ENCODE data around the gene TOP2A.
A peak's percentile ranks its signal among the peaks of the same experiment; 100 is the strongest.
"Not testable (repeated sequence)": the region's sequence is repeated elsewhere in the genome, so short reads cannot be mapped to it uniquely, and the experiment has no call there.

Gene TOP2A

DNA sequence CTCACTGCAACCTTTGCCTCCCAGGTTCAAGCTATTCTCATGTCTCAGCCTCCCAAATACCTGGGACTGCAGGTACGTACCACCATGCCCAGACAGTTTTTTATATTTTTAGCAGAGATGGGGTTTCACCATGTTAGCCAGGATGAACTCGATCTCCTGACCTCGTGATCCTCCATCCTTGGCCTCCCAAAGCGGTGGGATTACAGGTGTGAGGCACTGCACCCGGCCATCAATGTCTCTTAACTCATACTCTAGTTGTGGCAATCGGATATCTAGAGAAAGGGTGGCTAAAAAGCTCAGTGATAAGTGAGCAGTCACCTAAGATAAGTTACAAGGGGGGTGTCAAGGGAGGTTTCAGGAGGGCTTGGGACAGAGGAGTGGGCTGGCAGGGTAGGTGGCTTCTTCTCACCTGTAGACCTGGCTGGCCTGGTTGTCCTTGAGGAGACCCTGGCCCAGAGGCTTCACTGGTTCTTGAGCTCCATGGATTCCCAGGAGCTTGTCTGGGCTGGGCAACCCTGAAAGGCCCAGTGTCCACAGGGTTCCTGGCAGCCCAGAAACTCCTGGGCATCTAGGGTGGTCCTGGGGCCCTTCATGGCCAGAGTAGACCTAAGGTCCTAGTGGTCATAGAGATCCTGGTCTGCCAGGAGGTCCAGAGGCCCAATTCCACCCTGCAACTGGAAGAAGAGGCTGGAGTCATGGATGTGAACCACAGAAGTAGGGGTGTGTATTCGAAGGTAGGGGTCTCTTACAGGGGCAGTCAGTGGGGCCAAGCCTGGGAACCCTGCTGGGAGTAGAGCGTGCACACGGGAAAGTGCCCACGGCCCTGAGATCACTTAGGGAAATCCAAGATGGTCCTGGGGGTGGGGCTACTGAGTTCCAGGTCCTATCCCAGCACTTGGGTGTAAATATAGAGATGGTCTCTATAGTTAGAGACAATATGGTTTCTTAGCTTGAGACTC is 12.9 kb upstream of the TOP2A start:
- no peak for DNase-seq

DNA sequence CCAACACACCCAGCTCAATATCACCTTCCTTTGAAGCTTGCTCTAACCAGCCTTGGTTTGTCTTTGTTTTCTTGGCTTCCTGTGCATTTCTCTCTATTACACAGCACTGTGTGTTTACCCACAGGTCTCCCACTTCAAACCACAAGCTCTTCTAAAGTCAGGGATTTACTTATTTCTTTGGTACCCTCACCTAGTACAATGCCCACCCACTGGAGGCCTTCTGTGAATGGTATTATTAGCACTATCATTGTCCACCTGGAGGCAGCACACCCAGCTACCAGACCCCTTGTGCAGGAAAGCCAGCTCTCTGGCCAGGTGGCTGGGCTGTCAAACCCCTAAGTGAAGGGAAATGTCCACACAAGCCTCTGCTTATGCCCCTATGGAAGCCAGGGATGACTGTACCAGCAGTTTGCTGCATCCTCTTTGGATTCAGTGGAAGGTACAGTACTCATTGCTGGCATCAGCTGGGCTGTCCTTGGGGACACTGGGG is 9.4 kb upstream of the TOP2A start:
- no peak for DNase-seq

DNA sequence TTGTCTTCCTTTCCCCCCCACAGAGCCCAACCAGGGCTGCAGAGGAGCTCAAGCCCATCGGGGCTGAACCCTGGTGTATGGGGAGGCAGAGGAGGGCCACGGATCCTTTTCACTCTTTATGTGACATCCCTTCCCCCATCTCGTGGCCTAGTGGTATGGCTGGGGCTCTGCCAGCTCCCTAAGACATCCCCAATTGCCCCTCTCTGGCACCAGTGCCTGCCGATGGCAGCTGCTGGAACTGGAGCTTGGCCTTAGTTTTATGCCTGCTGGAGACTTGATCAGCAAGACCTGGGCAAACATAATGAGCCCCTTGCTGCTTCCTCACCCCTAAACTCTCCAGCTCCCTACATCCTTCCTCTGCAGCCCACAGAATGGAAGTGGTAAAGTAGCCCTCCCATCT is 8.0 kb upstream of the TOP2A start:
- DNase-seq, result no peak

DNA sequence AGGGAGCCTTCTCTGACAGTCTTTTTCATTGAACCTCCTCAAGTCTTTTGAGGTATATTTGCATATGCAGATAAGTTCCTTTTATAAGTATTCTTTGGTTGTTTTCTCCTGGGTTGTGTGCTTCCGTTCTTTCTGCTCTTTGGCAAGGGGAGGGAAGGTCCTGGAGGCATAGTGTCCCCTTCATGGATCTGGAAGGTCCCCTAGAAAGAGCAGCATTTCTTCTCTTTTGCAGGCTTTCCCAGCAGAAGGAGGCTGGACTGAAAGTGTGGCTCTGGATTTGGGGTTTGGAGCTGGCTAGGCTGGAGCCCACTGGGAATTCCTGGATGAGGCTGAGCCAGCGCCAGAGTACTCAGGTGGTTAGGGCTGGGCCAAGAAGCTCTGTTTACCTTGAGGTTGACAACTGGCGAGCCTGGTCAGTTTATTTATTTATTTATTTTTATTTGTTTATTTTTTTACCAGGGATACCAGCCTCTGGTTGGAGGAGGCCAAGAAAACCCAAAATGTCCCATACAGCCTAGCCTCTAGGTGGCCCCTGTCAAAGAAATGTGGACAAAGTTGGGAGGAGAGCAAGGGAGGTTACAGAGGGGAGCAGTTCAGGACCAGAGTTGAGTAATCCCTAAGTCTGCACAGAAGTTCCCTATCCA is 5.4 kb upstream of the TOP2A start:
- no peak for DNase-seq

DNA sequence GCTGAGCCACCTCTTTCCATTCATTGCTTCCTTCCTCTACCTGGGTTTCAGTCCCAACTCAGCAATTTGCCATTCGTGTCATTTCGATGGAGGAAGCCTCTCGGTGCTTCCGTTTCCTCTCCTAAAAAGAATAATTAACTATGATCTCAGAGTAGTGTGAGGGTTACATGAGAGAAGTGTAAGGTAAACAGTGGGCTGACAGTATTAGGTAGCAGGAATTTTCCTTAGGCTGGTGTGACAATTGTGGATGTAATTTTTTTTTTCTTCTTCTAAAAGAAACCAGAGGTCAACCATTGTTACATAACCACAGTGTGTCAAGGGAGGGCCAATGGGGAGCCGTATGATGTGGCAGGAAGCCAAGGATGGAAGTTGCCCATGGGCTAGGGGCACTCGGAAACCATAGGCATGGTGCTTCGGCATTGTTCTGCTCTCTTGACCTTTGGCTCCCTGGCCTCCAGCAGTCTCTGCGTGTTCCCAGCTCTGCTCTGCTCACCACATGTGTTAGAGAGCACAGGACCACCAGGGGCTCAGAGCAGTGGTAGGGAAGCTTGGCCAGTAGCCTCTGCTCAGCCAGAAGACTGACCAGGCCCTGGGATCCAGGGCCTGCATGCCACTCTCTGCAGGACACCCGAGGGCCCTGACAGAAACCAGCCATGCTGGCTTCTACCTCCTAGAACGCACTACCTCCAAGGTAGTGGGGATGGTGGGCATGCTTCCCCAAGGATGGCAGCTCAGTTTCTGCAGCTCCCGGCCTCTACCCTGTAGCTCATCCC is 2.0 kb upstream of the TOP2A start:
- no peak for DNase-seq

DNA sequence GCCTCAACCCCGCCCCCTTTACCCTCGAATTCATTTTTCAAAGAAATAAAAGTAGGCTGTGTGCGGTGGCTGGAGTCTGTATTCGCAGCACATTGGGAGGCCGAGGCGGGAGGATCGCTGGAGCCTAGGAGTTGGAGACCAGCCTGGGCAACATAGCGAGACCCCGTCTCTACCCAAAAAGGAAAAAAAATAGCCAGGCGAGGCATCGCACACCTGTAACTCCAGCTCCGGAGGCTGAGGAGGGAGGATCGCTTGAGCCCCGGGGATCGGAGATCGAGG is 671 bp upstream of the TOP2A start:
- no peak for DNase-seq

DNA sequence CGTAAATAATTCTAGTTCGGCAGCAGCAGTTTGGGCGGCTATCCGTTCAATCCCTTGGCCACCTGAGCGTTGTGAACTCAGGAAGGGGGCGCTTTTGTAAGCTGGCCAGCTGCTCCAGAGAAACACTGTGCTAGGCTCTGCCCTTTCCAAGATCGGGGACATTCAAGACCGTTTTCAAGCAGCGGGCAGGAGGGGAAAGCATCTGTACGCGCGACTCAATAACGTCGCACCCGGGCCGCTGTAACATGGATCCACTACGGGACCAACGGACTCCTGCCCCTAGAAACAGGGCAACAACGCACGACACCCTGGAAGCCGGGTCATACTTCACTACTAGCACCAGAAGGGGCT is 463 bp downstream of the TOP2A start:
- DNase-seq, result no peak

DNA sequence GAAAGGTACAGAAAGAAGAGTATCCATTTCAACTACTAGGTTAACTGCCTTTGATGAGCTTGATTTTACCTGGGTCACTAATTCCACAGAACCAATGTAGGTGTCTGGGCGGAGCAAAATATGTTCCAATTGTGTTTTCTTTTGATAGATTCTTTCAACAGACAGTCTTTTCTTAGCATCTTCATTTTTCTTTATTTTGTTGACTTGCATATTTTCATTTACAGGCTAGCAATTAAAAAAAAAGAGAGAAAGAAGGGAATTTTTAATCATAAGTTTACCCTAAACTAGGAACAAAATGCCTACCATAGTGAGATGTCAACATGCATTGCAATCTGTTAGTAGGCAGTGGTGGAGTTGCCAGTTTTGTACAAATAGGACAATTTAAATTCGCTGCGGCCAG is 1.0 kb downstream of the TOP2A start:
- DNase-seq, result no peak

DNA sequence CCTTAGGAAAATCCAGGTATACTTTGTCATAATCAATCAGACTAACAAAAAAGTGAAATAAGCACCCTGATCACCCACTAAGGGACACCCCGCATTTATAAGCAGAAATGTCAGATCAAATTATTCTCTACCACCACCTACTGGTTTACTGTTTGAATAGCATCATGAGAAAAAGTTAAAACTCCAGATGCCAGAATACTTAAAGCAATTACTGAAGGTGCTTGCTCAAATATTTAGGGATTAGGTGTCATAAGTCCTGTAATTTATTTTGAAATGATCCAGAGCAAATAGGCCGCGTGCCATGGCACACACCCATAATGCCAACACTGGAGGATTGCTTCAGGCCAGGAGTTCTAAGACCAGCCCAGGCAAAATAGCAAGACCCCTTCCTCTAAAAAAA is 2.3 kb downstream of the TOP2A start:
- DNase-seq, result peak; percentile 1

DNA sequence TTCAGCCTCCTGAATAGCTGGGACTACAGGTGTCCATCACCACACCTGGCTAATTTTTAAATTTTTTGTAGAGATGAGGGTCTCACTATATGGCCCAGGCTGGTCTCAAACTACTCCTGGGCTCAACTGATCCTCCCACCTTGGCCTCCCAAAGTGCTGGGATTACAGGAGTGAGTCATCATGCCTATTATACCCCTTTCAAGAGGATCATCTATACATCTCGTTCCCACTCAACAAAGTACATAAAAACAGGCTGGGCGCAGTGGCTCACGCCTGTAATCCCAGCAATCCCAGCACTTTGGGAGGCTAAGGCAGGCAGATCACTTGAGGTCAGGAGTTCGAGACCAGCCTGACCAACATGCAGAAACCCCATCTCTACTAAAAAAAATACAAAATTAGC is 3.4 kb downstream of the TOP2A start:
- DNase-seq, result not testable (repeated sequence)

DNA sequence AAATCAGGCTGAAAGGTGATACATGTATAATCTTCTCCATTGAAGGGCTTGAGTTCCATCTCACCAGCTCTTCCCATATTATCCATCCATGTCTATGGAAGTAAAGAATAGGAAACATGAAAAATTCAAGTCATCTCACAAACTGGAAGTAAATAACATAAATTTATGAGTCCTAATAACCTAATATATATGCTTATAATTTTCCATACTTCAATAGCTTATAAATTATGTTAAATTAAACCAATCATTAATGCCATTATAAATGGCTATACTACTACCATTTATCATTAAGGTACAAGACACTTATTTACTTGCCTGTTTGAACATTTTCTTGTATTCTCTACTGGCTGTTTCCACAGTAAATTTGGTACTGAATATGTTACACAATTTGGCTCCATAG is 4.8 kb downstream of the TOP2A start:
- no peak for DNase-seq

DNA sequence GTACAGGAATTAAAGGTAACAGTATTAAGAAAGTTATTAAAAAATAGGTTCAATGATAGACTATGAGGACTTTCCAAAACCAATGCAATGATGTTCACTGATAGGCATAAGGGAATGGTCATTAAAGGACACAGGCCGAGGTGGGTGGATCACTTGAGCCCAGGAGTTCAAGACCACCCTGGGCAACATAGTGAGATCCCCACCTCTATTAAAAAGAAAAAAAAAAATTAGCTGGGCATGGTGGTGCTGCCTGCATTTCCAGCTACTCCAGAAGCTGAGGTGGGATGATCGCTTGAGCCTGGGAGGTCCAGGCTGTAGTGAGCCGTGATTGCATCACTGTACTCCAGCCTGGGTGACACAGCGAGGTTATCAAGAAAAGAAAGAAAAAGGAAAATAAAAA is 5.9 kb downstream of the TOP2A start:
- DNase-seq, result no peak

DNA sequence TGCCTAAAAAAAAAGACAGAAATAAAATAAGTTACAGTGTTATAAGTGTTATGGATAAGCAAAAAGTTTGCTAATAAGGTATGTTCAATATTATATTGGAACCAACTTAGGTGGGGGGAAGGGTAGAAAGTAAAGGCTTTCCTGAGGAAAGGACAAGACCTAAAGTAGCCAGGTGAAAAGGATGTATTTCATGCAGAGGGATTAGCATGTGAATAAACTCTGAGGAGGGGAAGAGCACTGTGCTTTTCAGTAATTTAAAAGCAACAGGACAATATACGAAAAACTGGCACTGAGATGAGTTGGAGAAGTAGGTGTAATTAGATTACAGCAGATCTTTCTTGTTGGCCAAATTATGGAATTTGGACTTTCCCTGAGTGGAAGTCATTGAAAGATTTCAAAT is 7.6 kb downstream of the TOP2A start:
- DNase-seq, result no peak

DNA sequence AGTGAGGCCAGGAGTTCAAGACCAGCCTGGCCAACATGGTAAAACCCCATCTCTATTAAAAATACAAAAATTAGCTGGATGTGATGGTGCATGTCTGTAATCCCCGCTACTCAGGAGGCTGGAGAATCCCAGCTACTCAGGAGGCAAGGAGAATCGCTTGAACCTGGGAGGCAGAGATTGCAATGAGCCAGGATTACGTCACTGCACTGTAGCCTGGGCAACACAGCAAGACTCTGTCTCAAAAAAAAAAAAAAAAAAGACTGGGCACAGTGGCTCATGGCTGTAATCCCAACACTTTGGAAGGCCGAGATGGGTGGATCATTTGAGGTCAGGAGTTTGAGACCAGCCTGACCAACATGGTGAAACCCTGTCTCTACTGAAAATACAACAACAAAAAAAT is 8.2 kb downstream of the TOP2A start:
- DNase-seq, result not testable (repeated sequence)

DNA sequence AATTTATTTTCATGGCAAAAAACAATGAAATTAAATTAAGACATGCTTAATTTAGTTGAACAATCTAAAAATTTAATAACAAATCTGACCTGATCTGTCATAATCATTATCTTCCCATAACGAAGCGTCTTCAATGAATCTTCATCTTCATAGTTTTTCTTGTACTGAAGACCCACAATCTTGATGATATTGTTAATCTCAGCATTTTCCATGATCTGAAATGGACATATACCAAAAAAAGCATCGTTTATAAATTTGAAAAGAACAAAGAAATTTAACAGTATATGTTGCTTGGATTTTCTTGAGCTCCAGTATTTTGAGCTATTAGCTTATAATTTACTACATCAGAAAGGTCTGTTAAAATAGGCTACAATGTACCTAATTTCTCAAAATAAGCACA is 10.2 kb downstream of the TOP2A start:
- no peak for DNase-seq

DNA sequence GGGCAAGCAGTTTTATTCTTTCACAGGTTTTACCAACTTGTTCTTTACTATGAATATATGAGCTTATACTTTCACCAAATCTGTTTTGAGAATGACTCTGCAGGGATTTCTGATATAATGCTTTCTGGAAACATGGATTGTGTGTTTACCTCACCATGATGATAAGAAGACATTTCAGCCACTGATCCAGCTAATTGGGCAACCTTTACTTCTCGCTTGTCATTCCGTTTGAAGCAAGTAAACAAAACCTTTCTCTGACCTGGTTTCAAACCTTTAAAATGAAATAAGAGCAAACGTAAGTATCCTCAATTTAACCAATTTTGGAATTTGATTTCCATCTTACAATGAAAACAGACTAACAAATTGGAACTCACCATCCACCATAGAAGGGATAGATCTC is 13.7 kb downstream of the TOP2A start:
- no peak for DNase-seq

DNA sequence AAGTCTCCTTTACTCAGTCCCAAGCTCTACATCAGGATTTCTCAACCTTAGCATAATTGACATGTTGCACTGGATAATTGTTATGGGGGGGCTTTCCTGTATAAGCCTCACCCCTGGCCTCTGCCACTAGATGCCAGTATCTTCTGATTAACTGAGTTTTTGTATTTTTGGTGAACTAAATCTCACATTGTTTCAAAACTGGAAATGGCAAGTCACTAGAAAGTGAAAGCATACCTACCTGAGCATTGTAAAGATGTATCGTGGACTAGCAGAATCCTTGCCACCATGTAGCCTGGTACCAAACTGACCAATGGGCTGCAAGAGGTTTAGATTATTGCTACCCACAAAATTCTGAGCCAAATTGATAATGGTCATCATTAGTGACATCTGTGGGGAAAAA is 15.0 kb downstream of the TOP2A start:
- DNase-seq, result no peak

DNA sequence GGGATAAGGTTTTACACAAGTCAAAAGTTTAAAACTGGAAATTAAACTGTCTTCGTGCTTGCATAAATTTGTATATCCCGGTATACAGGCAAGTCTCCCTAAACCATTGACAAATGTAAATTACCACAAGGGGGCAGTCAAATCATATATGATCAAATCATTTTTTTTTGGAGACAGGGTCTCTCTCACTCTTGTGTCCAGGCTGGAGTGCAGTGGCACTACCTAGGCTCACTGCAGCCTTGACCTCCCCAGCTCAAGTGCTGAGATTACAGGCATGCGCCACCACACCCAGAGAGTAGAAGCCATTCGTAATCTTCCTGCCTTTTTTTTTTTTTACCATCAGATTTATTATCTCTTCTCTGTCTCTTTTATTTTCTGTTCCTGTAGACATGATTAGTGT is 18.5 kb downstream of the TOP2A start:
- peak; percentile 0 for DNase-seq

DNA sequence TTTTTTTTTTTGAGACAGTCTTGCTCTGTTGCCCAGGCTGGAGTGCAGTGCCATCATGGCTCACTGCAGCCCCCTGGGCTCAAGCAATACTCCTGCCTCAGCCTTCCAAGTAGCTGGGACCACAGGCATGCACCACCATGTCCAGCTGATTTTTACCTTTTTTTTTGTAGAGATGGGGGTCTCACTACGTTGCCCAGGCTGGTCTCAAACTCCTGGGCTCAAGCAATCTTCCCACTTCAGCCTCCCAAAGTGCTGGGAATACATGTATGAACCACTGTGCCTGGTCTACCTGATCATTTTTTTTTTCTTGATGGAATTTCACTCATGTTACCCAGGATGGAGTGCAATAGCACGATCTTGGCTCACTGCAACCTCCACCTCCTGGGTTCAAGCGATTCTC is 31.1 kb downstream of the TOP2A start:
- DNase-seq, result not testable (repeated sequence)

DNA sequence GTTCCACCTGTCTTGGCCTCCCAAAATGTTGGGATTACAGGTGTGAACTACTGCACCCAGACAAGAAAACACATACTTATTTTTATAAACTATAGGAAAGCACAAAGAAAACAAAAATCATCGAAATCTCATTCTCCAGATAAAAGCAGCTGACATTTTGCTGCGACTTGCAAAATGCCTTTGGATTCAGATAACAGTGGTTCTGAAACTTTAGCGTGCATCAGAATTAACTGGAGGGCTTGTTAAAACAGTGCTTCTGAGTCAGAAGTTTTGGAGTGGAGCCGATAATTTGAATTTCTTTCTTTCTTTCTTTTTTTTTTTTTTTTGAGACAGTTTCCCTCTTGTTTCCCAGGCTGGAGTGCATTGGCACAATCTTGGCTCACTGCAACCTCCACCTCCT is 35.4 kb downstream of the TOP2A start:
- no peak for DNase-seq

DNA sequence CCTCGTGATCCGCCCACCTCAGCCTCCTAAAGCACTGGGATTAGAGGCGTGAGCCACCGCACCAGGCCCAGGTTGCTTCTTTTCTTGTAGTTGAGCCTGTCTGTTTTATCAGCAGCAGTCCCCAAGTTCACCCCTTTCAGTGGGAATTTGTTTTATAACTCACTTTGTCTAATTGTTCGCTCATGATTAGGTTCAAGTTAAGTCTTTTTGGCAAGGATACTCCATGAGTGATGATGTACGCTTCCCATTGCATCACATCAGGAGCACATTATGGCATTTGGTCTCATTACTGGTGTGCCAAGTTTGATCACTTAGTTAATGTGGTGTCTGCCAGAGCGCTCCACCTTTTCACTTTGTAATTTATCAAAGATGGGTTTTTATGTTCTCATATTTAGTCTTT is 38.7 kb downstream of the TOP2A start:
- DNase-seq, result no peak

DNA sequence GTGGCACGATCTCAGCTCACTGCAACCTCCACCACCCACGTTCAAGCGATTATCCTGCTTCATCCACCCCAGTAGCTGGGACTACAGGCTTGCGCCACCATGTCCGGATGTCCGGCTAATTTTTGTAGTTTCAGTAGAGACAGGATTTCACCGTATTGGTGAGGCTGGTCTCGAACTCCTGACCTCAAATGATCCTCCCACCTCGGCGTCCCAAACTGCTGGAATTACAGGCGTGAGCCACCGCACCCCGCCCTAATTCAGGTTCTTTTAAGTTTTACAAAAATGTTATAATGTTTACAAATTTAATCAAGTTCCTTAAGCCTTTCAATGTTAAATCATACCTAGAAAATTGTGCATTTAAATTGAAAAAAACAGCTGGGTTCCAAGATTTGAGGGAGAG is 39.9 kb downstream of the TOP2A start:
- no peak for DNase-seq

DNA sequence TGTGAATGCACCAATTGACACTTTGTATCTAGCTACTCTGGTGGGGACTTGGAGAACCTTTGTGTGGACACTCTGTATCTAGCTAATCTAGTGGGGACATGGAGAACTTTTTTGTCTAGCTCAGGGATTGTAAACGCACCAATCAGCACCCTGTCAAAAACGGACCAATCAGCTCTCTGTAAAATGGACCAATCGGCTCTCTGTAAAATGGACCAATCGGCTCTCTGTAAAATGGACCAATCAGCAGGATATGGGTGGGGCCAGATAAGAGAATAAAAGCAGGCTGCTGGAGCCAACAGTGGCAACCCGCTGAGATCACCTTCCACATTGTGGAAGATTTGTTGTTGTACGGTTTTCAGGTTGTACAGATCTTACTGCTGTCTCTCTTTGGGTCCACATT is 41.2 kb downstream of the TOP2A start:
- DNase-seq, result not testable (repeated sequence)

DNA sequence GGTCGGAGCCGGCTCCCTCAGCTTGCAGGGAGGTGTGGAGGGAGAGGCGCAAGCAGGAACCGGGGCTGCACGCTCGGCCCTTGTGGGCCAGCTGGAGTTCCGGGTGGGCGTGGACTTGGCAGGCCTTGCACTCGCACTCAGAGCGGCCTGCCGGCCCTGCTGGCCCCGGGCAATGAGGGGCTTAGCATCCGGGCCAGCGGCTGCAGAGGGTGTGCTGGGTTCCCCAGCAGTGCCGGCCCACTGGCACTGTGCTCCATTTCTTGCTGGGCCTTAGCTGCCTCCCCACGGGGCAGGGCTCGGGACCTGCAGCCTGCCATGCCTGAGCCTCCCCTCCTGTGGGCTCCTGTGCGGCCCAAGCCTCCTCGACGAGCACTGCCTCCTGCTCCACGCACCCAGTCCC is 41.9 kb downstream of the TOP2A start:
- DNase-seq, result not testable (repeated sequence)

All from NCI-H1105 (cell line).